ENCODE data around the gene GRIK1.

GRIK1 gene

DNA sequence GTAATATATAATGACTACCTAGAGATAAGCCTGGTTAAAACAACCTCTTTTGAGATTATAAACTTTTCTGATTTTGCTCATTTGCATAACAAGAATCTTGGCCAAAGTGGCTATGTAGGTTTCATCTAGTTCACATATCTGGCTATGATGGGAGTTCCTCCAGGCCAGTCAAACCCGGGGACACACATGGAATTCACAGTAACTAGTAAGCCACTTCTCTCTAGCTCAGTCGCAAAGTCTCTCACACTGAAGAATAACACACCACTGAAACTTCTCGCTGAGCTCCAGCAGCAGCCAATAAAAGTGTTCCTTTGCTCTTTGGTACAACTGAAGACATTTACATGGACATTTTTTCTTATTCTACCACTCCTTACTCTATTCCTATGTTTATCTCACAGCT lies 36.0 kb upstream of the GRIK1 start:
- Histone ChIP-seq H3K4me3 (ENCODE audit: low read depth, low read length) (no peak overlapping the region), H2AK5ac (ENCODE audit: low read length) (no peak overlapping the region), H2AFZ (ENCODE audit: insufficient read depth, low read length, poor library complexity) (no peak overlapping the region), H2BK12ac (ENCODE audit: low read length) (no peak overlapping the region), H3K4me1 (ENCODE audit: control insufficient read depth in 1 of 2, insufficient read depth in 2 of 2, low read length in 2 of 2) (no peaks in the 10 kb centered on the region), H2BK120ac (ENCODE audit: insufficient read depth, low read length, poor library complexity) (no peak overlapping the region), H3K4me2 (ENCODE audit: low read length) (no peak overlapping the region), H4K91ac (ENCODE audit: low read depth, low read length) (no peak overlapping the region), H3K9ac (ENCODE audit: low read length) (no peak overlapping the region), H3K23ac (ENCODE audit: low read length) (no peak overlapping the region), H3K27me3 (ENCODE audit: insufficient read depth, low read length) (no peaks in the 10 kb centered on the region), H3K18ac (ENCODE audit: low read length) (no peak overlapping the region), H4K12ac (ENCODE audit: low read depth, low read length) (no peak overlapping the region), H2BK5ac (ENCODE audit: low read depth, low read length, poor library complexity) (no peak overlapping the region), H3K4ac (ENCODE audit: low read depth, low read length) (no peak overlapping the region), H3K36me3 (ENCODE audit: control insufficient read depth in 1 of 2, insufficient read depth in 2 of 2, low read length in 2 of 2) (no peaks in the 10 kb centered on the region), H3K79me1 (ENCODE audit: low read length) (no peaks in the 10 kb centered on the region), H3K79me2 (ENCODE audit: control insufficient read depth, insufficient read depth, low read length, poor library complexity) (no peaks in the 10 kb centered on the region), H3K27ac (ENCODE audit: low read depth, low read length) (no peak overlapping the region), H3K9me3 (ENCODE audit: insufficient read depth, low read depth, low read length) (no peaks in the 10 kb centered on the region), H3K14ac (ENCODE audit: low read length) (no peak overlapping the region), H4K8ac (ENCODE audit: low read depth, low read length) (no peak overlapping the region)
- no peak for DNase-seq
- WGBS (ENCODE audit: extremely low coverage, insufficient coverage, insufficient read length), result no CpG with 5 or more reads among the region's 3 CpGs

DNA sequence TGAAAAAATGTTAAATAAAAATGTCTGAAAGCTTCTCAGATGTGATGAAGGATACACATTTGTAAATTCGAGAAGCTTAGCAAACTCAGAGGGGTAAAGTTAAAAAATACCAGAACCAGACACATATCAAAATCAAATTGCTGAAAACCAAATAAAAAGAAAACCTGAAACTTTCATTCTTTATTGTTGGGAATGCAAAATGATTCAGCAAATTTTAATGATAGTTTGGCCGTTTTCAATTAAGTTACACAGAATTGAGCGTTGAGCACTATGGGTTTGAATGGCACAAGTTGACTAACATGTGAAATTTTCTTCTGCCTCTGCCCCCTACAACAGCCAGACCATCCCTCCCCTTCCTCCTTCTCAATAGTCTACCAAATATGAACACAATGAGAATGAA lies 33.5 kb upstream of the GRIK1 start:
- DNase-seq, result no peak
- no peak overlapping the region for H2BK12ac ChIP-seq (ENCODE audit: low read length)
- no peak overlapping the region for H3K27ac ChIP-seq (ENCODE audit: low read depth, low read length)
- no peak overlapping the region for H3K18ac ChIP-seq (ENCODE audit: low read length)
- H3K4me1 ChIP-seq (ENCODE audit: control insufficient read depth in 1 of 2, insufficient read depth in 2 of 2, low read length in 2 of 2), result no peaks in the 10 kb centered on the region
- H4K91ac ChIP-seq (ENCODE audit: low read depth, low read length), result no peak overlapping the region
- H4K12ac ChIP-seq (ENCODE audit: low read depth, low read length), result no peak overlapping the region
- H3K27me3 ChIP-seq (ENCODE audit: insufficient read depth, low read length), result no peaks in the 10 kb centered on the region
- H3K79me1 ChIP-seq (ENCODE audit: low read length), result no peaks in the 10 kb centered on the region
- H3K4me3 ChIP-seq (ENCODE audit: low read depth, low read length), result no peak overlapping the region
- no peak overlapping the region for H4K8ac ChIP-seq (ENCODE audit: low read depth, low read length)
- no peaks in the 10 kb centered on the region for H3K79me2 ChIP-seq (ENCODE audit: control insufficient read depth, insufficient read depth, low read length, poor library complexity)
- H2AK5ac ChIP-seq (ENCODE audit: low read length), result no peak overlapping the region
- WGBS (ENCODE audit: extremely low coverage, insufficient coverage, insufficient read length), result no CpG with 5 or more reads among the region's 3 CpGs
- H3K4me2 ChIP-seq (ENCODE audit: low read length), result no peak overlapping the region
- H3K9ac ChIP-seq (ENCODE audit: low read length), result no peak overlapping the region
- H3K23ac ChIP-seq (ENCODE audit: low read length), result no peak overlapping the region
- no peak overlapping the region for H2AFZ ChIP-seq (ENCODE audit: insufficient read depth, low read length, poor library complexity)
- H3K36me3 ChIP-seq (ENCODE audit: control insufficient read depth in 1 of 2, insufficient read depth in 2 of 2, low read length in 2 of 2), result no peaks in the 10 kb centered on the region
- no peak overlapping the region for H3K4ac ChIP-seq (ENCODE audit: low read depth, low read length)
- no peaks in the 10 kb centered on the region for H3K9me3 ChIP-seq (ENCODE audit: insufficient read depth, low read depth, low read length)
- no peak overlapping the region for H2BK5ac ChIP-seq (ENCODE audit: low read depth, low read length, poor library complexity)
- H2BK120ac ChIP-seq (ENCODE audit: insufficient read depth, low read length, poor library complexity), result no peak overlapping the region
- no peak overlapping the region for H3K14ac ChIP-seq (ENCODE audit: low read length)

DNA sequence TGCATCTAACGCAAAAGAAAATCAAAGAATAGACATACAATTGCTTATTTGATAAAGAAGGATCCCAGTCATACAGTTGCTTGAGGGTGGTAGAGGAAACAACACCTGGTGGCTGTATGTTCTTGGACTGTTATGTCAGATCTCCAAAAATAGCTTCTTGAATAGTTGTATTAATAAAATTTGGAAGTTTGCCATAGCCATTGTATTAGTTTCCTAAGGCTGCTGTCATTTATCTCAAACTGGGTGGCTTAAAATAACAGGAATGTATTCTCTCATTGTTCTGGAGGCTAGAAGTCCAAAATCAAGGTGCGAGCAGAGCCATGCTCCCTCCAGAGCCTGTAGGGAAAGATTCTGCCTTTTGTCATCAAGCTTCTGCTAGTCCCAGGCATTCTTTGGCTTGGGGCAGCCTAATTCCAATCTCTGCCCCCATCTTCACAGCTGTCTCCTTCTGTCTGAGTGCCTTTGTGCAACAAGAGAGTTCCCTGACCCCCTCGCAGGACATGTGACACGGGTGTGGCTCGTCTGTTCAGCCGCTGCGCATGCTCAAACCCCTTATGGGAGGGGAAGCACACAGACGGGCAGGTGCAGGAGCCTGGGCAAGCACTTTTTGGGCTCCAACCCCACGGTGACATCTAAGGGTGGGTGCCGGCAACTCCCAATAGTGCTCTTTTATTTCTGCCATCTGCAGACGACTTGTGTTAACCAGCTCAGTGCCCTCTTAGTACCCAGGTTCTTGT lies 21.7 kb upstream of the GRIK1 start:
- H3K18ac ChIP-seq (ENCODE audit: low read length), result no peak overlapping the region
- H2BK120ac ChIP-seq (ENCODE audit: insufficient read depth, low read length, poor library complexity), result no peak overlapping the region
- H4K12ac ChIP-seq (ENCODE audit: low read depth, low read length), result no peak overlapping the region
- H3K14ac ChIP-seq (ENCODE audit: low read length), result no peak overlapping the region
- no peak overlapping the region for H2AFZ ChIP-seq (ENCODE audit: insufficient read depth, low read length, poor library complexity)
- H3K27me3 ChIP-seq (ENCODE audit: insufficient read depth, low read length), result no peaks in the 10 kb centered on the region
- no peak for DNase-seq
- H4K8ac ChIP-seq (ENCODE audit: low read depth, low read length), result no peak overlapping the region
- H2BK5ac ChIP-seq (ENCODE audit: low read depth, low read length, poor library complexity), result no peak overlapping the region
- H3K23ac ChIP-seq (ENCODE audit: low read length), result no peak overlapping the region
- no peaks in the 10 kb centered on the region for H3K36me3 ChIP-seq (ENCODE audit: control insufficient read depth in 1 of 2, insufficient read depth in 2 of 2, low read length in 2 of 2)
- H3K9me3 ChIP-seq (ENCODE audit: insufficient read depth, low read depth, low read length), result no peaks in the 10 kb centered on the region
- no peak overlapping the region for H4K91ac ChIP-seq (ENCODE audit: low read depth, low read length)
- no peak overlapping the region for H3K9ac ChIP-seq (ENCODE audit: low read length)
- H3K4ac ChIP-seq (ENCODE audit: low read depth, low read length), result no peak overlapping the region
- no peaks in the 10 kb centered on the region for H3K79me2 ChIP-seq (ENCODE audit: control insufficient read depth, insufficient read depth, low read length, poor library complexity)
- H2BK12ac ChIP-seq (ENCODE audit: low read length), result no peak overlapping the region
- WGBS (ENCODE audit: extremely low coverage, insufficient coverage, insufficient read length), result no CpG with 5 or more reads among the region's 11 CpGs
- H3K27ac ChIP-seq (ENCODE audit: low read depth, low read length), result no peak overlapping the region
- no peak overlapping the region for H3K4me3 ChIP-seq (ENCODE audit: low read depth, low read length)
- peaks cover 3% of the 10 kb centered on the region in 2 experiments for H3K4me1 ChIP-seq (ENCODE audit: control insufficient read depth in 1 of 2, insufficient read depth in 2 of 2, low read length in 2 of 2)
- no peaks in the 10 kb centered on the region for H3K79me1 ChIP-seq (ENCODE audit: low read length)
- no peak overlapping the region for H2AK5ac ChIP-seq (ENCODE audit: low read length)
- H3K4me2 ChIP-seq (ENCODE audit: low read length), result no peak overlapping the region

DNA sequence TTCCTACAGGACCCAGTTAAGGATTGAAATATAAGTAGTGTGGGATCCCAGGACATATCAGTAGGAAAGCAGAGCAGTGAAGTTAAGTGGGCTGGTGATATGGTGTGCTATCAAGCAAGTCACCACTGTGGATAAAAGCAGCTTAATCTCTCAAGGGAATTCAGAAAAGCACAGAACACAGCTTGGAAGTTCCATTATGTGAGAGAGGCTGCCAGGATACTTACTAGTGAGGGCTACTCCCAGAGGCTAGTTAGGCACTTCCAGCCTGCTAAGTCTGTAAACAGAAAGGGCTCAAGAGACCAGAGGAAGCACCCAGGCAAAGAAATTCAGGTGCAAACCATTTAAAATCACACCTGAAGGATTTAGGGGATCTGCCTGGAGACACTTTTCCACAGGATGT lies 18.8 kb upstream of the GRIK1 start:
- H2AK5ac ChIP-seq (ENCODE audit: low read length), result no peak overlapping the region

More for the DNA sequence above, 18.8 kb upstream of the GRIK1 start:
- no peaks in the 10 kb centered on the region for H3K79me2 ChIP-seq (ENCODE audit: control insufficient read depth, insufficient read depth, low read length, poor library complexity)
- H3K18ac ChIP-seq (ENCODE audit: low read length), result no peak overlapping the region
- no peak overlapping the region for H3K4me2 ChIP-seq (ENCODE audit: low read length)
- no peak overlapping the region for H3K27ac ChIP-seq (ENCODE audit: low read depth, low read length)
- DNase-seq, result no peak
- H2BK12ac ChIP-seq (ENCODE audit: low read length), result no peak overlapping the region
- H2BK5ac ChIP-seq (ENCODE audit: low read depth, low read length, poor library complexity), result no peak overlapping the region
- H3K36me3 ChIP-seq (ENCODE audit: control insufficient read depth in 1 of 2, insufficient read depth in 2 of 2, low read length in 2 of 2), result no peaks in the 10 kb centered on the region
- H3K79me1 ChIP-seq (ENCODE audit: low read length), result no peaks in the 10 kb centered on the region
- H4K12ac ChIP-seq (ENCODE audit: low read depth, low read length), result no peak overlapping the region
- peaks cover 3 to 5% of the 10 kb centered on the region in 2 experiments for H3K4me1 ChIP-seq (ENCODE audit: control insufficient read depth in 1 of 2, insufficient read depth in 2 of 2, low read length in 2 of 2)
- H3K9ac ChIP-seq (ENCODE audit: low read length), result no peak overlapping the region
- no peak overlapping the region for H3K14ac ChIP-seq (ENCODE audit: low read length)
- H3K4ac ChIP-seq (ENCODE audit: low read depth, low read length), result no peak overlapping the region
- no peaks in the 10 kb centered on the region for H3K27me3 ChIP-seq (ENCODE audit: insufficient read depth, low read length)
- H4K91ac ChIP-seq (ENCODE audit: low read depth, low read length), result no peak overlapping the region
- H3K23ac ChIP-seq (ENCODE audit: low read length), result no peak overlapping the region
- no peak overlapping the region for H2BK120ac ChIP-seq (ENCODE audit: insufficient read depth, low read length, poor library complexity)
- no peak overlapping the region for H2AFZ ChIP-seq (ENCODE audit: insufficient read depth, low read length, poor library complexity)
- H4K8ac ChIP-seq (ENCODE audit: low read depth, low read length), result no peak overlapping the region
- H3K9me3 ChIP-seq (ENCODE audit: insufficient read depth, low read depth, low read length), result no peaks in the 10 kb centered on the region
- no peak overlapping the region for H3K4me3 ChIP-seq (ENCODE audit: low read depth, low read length)

All from trophoblast cell (in vitro differentiated cells and primary cell).